IMR-90 (cell line): ENCODE results near the gene UMODL1. TPM values are rescaled to one million over a fixed set of nuclear protein-coding genes. Genes with fewer than 3 reads are reported as not detected.

Experiments used
- ATAC-seq: fragments of 200-7000 bp; cut with Tn5 transposase; 2 replicates; pipeline ENCODE4 v1.9.1; 2020; ENCODE audit warnings: low read depth, mild to moderate bottlenecking, moderate library complexity
- BruUV-seq: library from RNA; stranded (reverse); fragments of 400-500 nt; replicated peaks from 2 replicates; lab custom pipeline; 2021; lab: Mats Ljungman, UMichigan
- CTCF ChIA-PET: fragments of 300-600 bp; formaldehyde crosslinking; extraction: SDS; loops from one replicate; lab custom pipeline; 2021; ENCODE audit warnings: antibody characterized with exemption; lab: Yijun Ruan, JAX
- POLR2A ChIA-PET: fragments of 300-600 bp; sonication (Branson Sonifier 250); formaldehyde crosslinking; loops from one replicate; lab custom pipeline; 2022; ENCODE audit warnings: antibody characterized with exemption; ENCODE audit not compliant: unreplicated experiment; lab: Charles Lee
- DNase-seq: peaks from one replicate; pipeline ENCODE4 v3.0.0; 2013
- H2AFZ ChIP-seq: replicated peaks from 2 replicates; pipeline ENCODE3; 2013; ENCODE audit warnings: low read length, mild to moderate bottlenecking; ENCODE audit not compliant: poor library complexity
- H2AK5ac ChIP-seq: 2 replicates; pipeline ENCODE4 v1.6.1; 2013; ENCODE audit warnings: low read depth, low read length, inconsistent platforms
- H2AK9ac ChIP-seq: replicated peaks from 2 replicates; pipeline ENCODE3; 2013; ENCODE audit warnings: mild to moderate bottlenecking, low read depth, low read length, moderate library complexity; ENCODE audit not compliant: poor library complexity
- H2BK120ac ChIP-seq: 2 replicates; pipeline ENCODE4 v1.6.1; 2013; ENCODE audit warnings: low read depth, low read length, inconsistent platforms
- H2BK15ac ChIP-seq: 3 replicates; pipeline ENCODE4 v1.6.1; 2013; ENCODE audit warnings: low read depth, low read length, inconsistent platforms
- H2BK20ac ChIP-seq: 2 replicates; pipeline ENCODE4 v1.6.1; 2013; ENCODE audit warnings: low read depth, mild to moderate bottlenecking, inconsistent platforms, low read length, moderate library complexity
- H2BK5ac ChIP-seq: 2 replicates; pipeline ENCODE4 v1.6.1; 2013; ENCODE audit warnings: mild to moderate bottlenecking, low read depth, low read length, inconsistent platforms; ENCODE audit not compliant: poor library complexity, severe bottlenecking
- H3K14ac ChIP-seq: replicated peaks from 2 replicates; pipeline ENCODE4 v1.6.1; 2013; ENCODE audit warnings: low read depth, low read length, inconsistent platforms
- H3K18ac ChIP-seq: 2 replicates; pipeline ENCODE4 v1.6.1; 2013; ENCODE audit warnings: low read depth, low read length, control low read depth
- H3K23ac ChIP-seq: 2 replicates; pipeline ENCODE4 v1.6.1; 2013; ENCODE audit warnings: low read depth, low read length, inconsistent platforms
- H3K27ac ChIP-seq: 2 replicates; pipeline ENCODE4 v1.5.1; 2013; ENCODE audit warnings: mild to moderate bottlenecking, control low read depth, low read length; ENCODE audit not compliant: insufficient read depth
- H3K27me3 ChIP-seq: 2 replicates; pipeline ENCODE4 v1.6.1; 2013; ENCODE audit warnings: low read length; ENCODE audit not compliant: control insufficient read depth, insufficient read depth
- H3K36me3 ChIP-seq: 2 replicates; pipeline ENCODE4 v1.6.1; 2013; ENCODE audit warnings: low read length, mixed read lengths; ENCODE audit not compliant: control insufficient read depth, insufficient read depth
- H3K4ac ChIP-seq: 2 replicates; pipeline ENCODE4 v1.6.1; 2013; ENCODE audit warnings: low read depth, low read length, inconsistent platforms
- H3K4me1 ChIP-seq: 2 replicates; pipeline ENCODE4 v1.6.1; 2013; ENCODE audit warnings: low read length, mixed read lengths; ENCODE audit not compliant: control insufficient read depth, insufficient read depth
- H3K4me2 ChIP-seq: 2 replicates; pipeline ENCODE4 v1.6.1; 2013; ENCODE audit warnings: low read depth, mild to moderate bottlenecking, control low read depth, low read length, moderate library complexity
- H3K4me3 ChIP-seq: 2 replicates; pipeline ENCODE4 v1.5.1; 2013; ENCODE audit warnings: low read depth, mild to moderate bottlenecking, control low read depth, low read length, moderate library complexity; ENCODE audit not compliant: insufficient read depth
- H3K56ac ChIP-seq: 2 replicates; pipeline ENCODE4 v1.6.1; 2013; ENCODE audit warnings: low read length, inconsistent platforms; ENCODE audit not compliant: insufficient read depth; ENCODE audit errors: extremely low read depth
- H3K79me1 ChIP-seq, 2 experiments: 2 replicates each; pipeline ENCODE4 v1.6.1; 2013; ENCODE audit warnings: low read length in 2 of 2, inconsistent platforms in 1 of 2, low read depth in 1 of 2
- H3K9ac ChIP-seq: 2 replicates; pipeline ENCODE4 v1.6.1; 2013; ENCODE audit warnings: low read depth, low read length, control low read depth
- H3K9me1 ChIP-seq: 2 replicates; pipeline ENCODE4 v1.6.1; 2013; ENCODE audit warnings: low read length, inconsistent platforms; ENCODE audit not compliant: insufficient read depth
- H3K9me3 ChIP-seq: 2 replicates; pipeline ENCODE4 v1.6.1; 2013; ENCODE audit warnings: low read length; ENCODE audit not compliant: control insufficient read depth, insufficient read depth
- H4K20me1 ChIP-seq: 2 replicates; pipeline ENCODE4 v1.6.1; 2013; ENCODE audit warnings: low read length, inconsistent platforms; ENCODE audit not compliant: insufficient read depth
- H4K5ac ChIP-seq: 2 replicates; pipeline ENCODE4 v1.6.1; 2013; ENCODE audit warnings: mild to moderate bottlenecking, low read depth, low read length, control low read depth
- H4K8ac ChIP-seq, 2 experiments: 2 replicates each; pipeline ENCODE4 v1.6.1; 2013; ENCODE audit warnings: low read depth in 2 of 2, low read length in 2 of 2, control low read depth in 1 of 2, inconsistent platforms in 1 of 2
- H4K91ac ChIP-seq: 2 replicates; pipeline ENCODE4 v1.6.1; 2013; ENCODE audit warnings: low read depth, low read length, inconsistent platforms; ENCODE audit not compliant: insufficient read depth
- POLR2A ChIP-seq: IDR thresholded peaks from 2 replicates; pipeline ENCODE4 v1.6.1; 2012; ENCODE audit warnings: mild to moderate bottlenecking, low read depth, low read length
- USF2 ChIP-seq: fragments of 150-350 bp; IDR thresholded peaks from 2 replicates; pipeline ENCODE4 v1.6.1; 2017; ENCODE audit warnings: mild to moderate bottlenecking, antibody characterized with exemption, low read length, low read depth
- WGBS, 2 experiments: methylation state at CpG; one replicate each; pipeline versions ENCODE4 v1.1.5 to v1.1.7; 2013; ENCODE audit warnings: missing lambda C conversion rate in 2 of 2; ENCODE audit not compliant: insufficient read length in 1 of 2; ENCODE audit errors: extremely low coverage in 2 of 2; 5-methylcytosine and 5-hydroxymethylcytosine counted together
- dilution Hi-C: fragments of 300-500 bp; cut with HindIII; formaldehyde crosslinking; loops from one replicate; pipeline ENCODE4 v1.14.3; 2018; ENCODE audit warnings: low sequenced_read_pairs; ENCODE audit not compliant: unreplicated experiment
- in situ Hi-C: fragments of 300-500 bp; cut with MboI; formaldehyde crosslinking; loops from 3 replicates; pipeline ENCODE4 v1.14.3; 2019; ENCODE audit warnings: low sequenced_read_pairs, inconsistent platforms, mixed read lengths
- intact Hi-C: fragments of 100-400 bp; cut with micrococcal nuclease; formaldehyde crosslinking; loops from 2 replicates; pipeline ENCODE4 v1.10.0; 2022
- polyA plus RNA-seq, 3 experiments: library from polyadenylated mRNA; depleted of rRNA; stranded (reverse); fragments of >200 nt; gene quantifications; 2 replicates each; pipeline ENCODE4 v1.2.3, GENCODE V29; 2012; ENCODE audit warnings: low replicate concordance in 1 of 3
- total RNA-seq: library from RNA; depleted of rRNA; stranded (reverse); fragments of >200 nt; gene quantifications from 2 replicates; pipeline ENCODE4 v1.2.3, GENCODE V29; 2012

Gene UMODL1
- total and polyA plus RNA-seq, 2 of the 4 experiments (the other 2 are of a cell fraction): 0.02 TPM; not detected in 1

DNA sequence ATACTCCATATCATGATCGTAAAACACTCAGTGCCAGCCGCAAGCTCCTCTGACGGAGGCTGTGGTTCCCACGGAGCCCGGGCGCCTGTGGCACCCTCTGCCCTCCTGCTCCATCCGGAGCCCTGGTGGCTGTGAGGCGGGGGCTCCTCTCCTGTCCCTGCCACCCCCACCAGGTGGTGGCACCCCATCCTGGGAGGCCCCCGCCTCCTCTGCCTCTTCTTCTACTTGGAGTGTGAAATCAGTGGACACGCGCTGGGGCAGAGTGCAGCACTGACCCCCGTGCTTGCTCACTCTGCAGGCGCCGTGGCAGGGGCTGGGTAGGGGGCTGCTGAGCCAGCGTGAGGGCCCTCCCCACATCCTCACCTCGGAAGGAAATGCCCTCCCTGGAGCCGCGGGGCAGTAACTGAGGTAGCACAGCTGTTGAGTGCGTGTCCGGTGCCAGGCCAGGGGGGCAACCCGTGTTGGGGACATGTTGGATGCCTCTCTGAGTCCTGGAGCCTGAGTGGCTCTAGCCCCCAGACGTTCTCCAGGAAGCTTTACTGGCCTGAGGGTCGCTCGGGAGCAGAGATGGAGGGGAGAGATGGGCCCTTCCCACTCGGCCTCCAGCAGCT is 89.1 kb downstream of the UMODL1 start:
- no peak overlapping the region for H2BK120ac ChIP-seq
- no peaks in the 10 kb centered on the region for H3K79me1 ChIP-seq
- no peak overlapping the region for H2BK15ac ChIP-seq
- no peak overlapping the region for H2BK5ac ChIP-seq
- no peak overlapping the region for H3K56ac ChIP-seq
- H3K27ac ChIP-seq: no peak overlapping the region
- no peaks in the 10 kb centered on the region for H4K20me1 ChIP-seq
- ChIA-PET CTCF (no interaction called here), POLR2A (no interaction called here)
- H3K9ac ChIP-seq: no peak overlapping the region
- H3K4me2 ChIP-seq: no peak overlapping the region
- peaks cover 27% of the 10 kb centered on the region for H3K27me3 ChIP-seq
- H4K8ac ChIP-seq: no peak overlapping the region
- H2AK5ac ChIP-seq: no peak overlapping the region
- H3K23ac ChIP-seq: no peak overlapping the region
- H3K36me3 ChIP-seq: no peaks in the 10 kb centered on the region
- TF ChIP-seq USF2 (no peak), POLR2A (no peak)
- DNase-seq: no peak
- no peak overlapping the region for H4K91ac ChIP-seq
- in situ Hi-C loops: loop anchor here (25.0 kb wide), 1 partner anchor 677 kb away; no protein-coding TSS in a partner anchor
- no TSS peak for BruUV-seq
- H3K4me3 ChIP-seq: no peak overlapping the region
- no peak overlapping the region for H4K5ac ChIP-seq
- intact Hi-C loops: loop anchor here (5.0 kb wide), 1 partner anchor 97 kb away; no protein-coding TSS in a partner anchor
- H3K14ac ChIP-seq: no peak overlapping the region
- no peak overlapping the region for H2AK9ac ChIP-seq
- no peak overlapping the region for H3K18ac ChIP-seq
- H2AFZ ChIP-seq: no peak overlapping the region
- dilution Hi-C loops: no loop called here
- no peaks in the 10 kb centered on the region for H3K4me1 ChIP-seq
- WGBS, 2 experiments: 80% methylated on average over 2 of the region's 25 CpGs; no CpG with 5 or more reads in 1 of the 2 experiments
- no peak overlapping the region for H2BK20ac ChIP-seq
- no peak overlapping the region for H3K4ac ChIP-seq
- ATAC-seq: no peak
- H3K9me3 ChIP-seq: no peaks in the 10 kb centered on the region
- H3K9me1 ChIP-seq: no peaks in the 10 kb centered on the region
